SHP77 (cell line): Measurements from ENCODE around the gene ZDHHC21.

Experiments used
- DNase-seq, 2 experiments: peaks; one replicate each; lab custom pipeline; 2025; lab: John Stamatoyannopoulos, UW

Gene ZDHHC21, protein sequence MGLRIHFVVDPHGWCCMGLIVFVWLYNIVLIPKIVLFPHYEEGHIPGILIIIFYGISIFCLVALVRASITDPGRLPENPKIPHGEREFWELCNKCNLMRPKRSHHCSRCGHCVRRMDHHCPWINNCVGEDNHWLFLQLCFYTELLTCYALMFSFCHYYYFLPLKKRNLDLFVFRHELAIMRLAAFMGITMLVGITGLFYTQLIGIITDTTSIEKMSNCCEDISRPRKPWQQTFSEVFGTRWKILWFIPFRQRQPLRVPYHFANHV

DNA sequence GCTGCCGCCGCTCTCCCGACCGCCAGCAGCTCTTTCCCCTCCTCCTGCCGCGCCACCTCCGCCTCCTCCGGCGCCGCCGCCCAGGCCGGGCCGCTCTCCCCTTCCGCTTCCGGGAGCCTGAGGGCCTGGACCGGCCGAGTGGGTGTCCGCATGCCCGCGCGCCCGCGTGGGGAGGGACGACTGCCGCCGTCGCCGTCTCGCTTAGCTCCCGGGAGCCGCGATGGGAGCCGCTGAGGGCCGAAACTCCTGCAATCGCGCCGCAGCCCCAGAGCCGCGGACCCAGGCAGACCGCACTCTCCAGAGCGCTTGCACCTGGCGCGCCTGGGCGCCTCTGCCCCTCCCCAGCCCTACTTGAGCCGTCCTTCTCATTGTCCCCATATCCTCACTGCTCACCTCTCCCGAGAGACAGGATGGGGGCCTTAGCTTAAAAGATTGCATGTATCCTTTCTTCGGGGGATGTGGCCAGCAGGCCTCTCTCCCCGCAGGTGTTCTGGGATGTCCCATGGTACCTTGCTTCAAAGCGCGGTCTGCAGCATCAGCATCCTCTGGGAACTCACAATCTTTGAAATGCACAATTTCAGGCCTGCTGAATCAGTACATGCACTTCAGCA lies at the start of gene ZDHHC21:
Gene ZDHHC21, minus strand, starts transcription at position 182 of the 611 bp plus-strand sequence. CDS start 19,092 bp downstream, outside the sequence.
- DNase-seq: peak; percentile 12 to 30

DNA sequence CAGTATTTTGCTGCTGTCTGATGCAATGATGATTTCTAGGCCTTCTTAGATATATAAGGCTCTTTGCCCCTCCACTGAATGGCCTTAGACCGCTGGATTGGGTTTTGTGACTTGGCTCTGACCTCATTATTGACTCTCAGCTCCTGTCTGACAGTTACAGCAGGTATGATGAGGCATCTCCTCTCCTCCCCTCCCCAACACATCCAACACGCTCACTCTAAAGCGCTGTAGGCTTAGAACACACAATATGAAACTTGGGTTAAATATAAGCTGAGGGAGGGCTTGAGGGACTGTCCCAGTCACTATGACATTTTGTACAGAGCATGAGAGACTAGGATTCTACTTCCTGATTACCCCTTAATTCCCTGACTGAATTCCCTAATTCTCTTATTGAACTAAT lies 48.1 kb upstream of the ZDHHC21 start:
- DNase-seq: no peak

DNA sequence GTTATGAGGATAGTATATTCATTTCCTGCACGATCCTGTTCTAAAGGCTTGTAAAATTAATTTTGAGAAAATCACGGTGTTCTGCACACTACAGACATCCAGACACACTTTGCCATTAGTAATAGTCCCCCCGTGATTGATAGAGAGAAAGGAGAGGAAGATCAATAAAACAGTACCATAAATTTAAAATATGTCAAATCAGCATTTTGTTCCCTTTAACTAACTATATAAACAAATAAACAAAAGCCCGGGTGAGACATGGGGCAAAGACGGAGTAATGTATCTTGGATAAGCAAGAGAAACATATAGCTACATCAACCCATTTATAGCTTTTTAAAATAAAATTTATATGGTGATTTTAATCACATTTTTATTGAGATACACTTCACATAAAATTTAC lies 39.9 kb upstream of the ZDHHC21 start:
- DNase-seq: no peak

DNA sequence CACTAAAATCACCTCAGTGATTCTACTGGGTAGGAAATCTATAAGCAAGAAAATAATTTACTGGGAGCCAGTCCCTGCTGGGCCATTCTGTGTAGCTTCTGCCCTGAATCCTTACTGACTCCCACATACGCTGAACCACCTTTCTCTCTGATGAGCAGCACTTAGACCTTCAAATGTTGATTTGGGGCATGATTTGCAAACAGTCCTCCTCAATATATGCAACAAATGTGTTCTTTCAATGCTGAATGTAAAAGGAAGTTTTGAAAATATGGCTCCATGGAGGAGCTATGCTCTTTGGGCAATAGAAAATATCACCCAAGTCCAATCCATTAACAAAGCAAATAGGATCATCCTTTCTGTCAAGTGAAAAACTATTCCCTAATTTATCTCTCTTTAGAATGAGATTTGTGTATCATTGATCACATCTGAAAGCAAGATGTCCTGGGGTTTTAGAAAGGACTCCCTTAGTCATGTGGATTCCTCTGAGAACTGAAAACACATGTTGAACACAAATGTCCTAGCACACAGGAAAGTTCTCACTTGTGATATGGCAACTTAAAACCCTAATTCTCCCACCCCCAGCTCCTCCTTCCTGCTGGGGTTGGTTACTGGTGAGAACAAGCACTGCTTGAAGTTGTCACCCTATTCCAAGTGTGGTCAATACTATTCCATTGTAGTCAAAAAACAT lies 38.2 kb upstream of the ZDHHC21 start:
- DNase-seq: no peak

DNA sequence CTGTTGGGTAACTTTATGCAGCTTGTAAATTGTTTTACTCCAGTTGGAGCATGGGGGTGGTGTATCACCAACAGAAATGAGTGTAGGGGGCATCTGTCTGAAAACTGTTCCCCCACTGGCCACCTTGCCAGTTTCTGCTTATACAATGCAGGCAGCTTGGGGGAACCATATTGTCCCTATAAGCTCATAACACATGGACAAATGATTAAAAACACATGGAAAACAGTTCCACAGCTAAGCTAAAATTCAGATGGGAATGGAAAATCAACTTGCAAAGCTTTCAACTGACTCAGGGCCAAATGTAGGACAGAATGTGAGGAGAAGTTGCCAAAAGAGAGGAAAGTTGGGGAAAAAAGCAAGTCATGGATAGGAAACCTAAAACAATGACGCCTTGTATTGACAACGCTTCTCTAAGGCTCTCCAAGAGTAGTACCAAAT lies 37.2 kb upstream of the ZDHHC21 start:
- no peak for DNase-seq

DNA sequence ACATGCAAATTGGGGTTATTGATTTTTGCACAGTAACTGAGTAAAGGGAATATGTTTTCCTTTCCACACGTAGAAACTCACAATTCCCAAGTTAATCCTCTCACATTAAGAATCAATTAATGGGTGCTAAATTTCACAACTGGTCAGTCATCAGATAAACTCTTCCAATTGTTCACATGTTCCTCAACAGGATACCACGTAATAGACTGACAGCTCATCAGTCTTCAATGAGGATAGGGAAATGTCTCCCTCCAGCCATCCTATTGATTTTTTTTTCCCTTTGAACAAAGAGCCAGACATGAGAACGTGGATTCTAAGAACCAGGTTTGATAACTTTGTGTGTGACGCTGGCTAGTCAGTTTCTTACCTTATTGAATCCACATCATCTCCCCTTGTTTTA lies 30.1 kb upstream of the ZDHHC21 start:
- no peak for DNase-seq

DNA sequence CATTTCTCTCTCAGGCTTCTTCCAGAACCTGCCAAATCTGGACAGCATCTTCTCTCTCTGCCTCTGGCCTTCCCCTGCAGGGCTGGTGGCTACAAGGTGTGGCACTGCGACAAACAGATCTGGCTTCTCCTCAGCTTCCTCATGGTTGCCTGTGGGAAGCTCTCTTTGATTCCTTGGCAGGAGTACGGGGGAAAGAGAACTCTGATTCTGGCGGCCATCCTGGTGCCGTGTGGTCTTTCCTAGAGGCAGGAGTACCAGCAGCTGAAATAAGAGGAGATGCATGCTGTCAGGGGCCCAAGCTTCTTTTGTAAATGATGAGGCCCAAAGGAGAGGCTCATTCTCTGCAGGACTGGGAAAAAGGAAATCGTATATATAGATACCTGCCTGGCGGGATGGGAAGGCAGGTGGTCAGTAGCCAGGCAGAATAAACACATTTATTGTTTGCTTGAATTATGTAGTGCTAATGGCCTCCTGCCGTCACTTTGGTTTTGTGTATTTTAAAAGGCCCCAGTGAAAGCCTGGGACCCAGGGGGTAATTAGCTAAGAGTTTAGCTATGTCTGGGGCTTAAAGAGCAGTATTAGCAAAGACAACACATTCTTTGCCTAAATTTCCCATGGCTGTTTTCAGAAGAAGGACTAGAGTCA lies 29.3 kb upstream of the ZDHHC21 start, which contains the start of gene CER1:
Gene CER1, minus strand, starts transcription at position 343 of the 645 bp plus-strand sequence. Its CDS starts 61 bp downstream, at position 282.
- peak; percentile 4 to 55 for DNase-seq

DNA sequence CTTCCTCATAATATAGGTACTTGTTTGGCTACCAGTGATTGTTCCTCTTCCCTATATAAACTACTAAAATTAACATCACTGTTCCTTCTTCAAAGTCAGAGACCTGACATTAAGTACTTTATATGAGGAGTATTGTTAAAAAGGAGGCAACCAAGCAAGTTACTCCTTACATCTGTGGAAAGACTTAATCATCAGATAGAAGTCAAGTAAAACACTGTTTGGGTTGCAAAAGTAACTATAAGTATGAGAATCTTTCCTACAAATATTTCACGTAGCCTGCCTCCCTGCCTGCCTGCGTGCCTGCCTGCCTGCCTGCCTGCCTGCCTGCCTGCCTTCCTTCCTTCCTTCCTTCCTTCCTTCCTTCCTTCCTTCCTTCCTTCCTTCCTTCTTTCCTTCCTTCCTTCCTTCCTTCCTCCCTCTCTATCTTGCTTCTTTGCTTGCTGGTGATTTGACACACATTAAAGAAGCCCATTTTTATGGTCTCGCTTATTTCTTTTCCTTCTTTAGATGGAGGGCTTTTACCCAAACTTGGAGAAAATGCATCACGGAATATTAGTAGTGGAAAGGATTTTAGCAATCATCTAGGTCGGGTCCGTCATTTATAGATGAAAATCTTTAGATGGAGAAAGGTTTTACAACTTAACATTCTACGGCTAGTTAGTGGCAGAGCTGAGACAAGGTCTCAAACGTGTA lies 26.1 kb upstream of the ZDHHC21 start:
- DNase-seq: no peak

DNA sequence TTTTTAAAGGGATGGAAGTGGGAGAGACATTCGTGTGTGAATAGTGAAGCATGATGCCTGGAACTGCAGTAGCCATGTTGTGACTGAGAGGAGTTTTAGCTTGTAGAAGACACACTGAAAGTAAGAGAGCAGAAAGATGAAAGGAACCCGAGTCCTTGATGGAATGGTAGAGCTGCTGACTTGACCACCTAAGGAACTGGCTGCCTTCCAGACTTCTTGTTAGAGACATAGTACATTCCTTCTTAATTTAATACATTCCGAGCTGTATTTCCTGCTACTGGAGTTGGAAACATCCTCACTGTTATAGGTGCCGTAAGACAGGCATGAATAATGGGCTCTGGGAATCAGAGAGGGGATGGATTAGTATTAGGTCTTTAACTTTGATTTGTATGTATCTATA lies 21.9 kb upstream of the ZDHHC21 start:
- DNase-seq: no peak

DNA sequence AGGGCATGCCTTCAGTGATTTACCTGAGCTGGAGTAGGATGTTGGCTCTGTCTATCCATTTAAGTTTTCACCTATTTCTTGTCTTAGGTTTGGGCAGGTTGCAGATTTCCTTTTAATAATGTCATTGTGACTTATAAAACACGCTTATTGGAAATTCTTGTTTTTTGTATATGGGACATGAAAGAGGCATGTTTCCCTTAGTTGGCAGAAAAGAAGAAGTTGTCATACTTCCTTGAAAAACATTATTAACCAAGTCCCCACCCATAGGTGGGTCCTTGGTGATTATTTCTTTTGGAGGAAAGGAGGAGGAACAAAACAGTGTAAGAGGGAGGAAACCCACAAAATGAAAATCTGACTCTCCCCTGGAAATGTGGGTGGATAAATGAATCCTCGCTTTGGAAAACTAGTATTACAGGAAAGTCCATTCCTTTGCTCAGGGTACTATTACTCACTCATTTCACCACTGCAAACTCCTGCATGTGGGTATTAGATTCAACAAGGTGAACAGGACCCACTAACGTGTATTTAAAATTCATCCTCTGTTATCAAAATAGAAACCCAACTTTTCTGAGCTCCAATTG lies 20.0 kb upstream of the ZDHHC21 start:
- no peak for DNase-seq

DNA sequence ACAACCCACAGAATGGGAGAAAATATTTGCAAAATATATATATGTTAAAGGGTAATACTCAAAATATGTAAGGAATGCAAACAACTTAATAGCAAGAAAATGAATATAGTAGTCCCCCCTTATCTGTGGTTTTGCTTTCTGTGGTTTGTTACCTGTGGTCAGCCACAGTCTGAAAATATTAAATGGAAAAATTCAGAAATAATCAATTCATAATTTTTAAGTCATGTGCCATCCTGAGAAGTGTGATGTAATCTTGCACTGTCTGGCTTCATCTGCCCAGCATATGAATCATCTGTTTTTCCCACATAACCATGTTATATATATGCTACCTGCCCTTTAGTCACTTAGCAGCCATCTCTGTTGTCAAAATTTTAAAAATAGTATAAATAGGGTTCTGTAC lies 17.6 kb upstream of the ZDHHC21 start:
- no peak for DNase-seq

DNA sequence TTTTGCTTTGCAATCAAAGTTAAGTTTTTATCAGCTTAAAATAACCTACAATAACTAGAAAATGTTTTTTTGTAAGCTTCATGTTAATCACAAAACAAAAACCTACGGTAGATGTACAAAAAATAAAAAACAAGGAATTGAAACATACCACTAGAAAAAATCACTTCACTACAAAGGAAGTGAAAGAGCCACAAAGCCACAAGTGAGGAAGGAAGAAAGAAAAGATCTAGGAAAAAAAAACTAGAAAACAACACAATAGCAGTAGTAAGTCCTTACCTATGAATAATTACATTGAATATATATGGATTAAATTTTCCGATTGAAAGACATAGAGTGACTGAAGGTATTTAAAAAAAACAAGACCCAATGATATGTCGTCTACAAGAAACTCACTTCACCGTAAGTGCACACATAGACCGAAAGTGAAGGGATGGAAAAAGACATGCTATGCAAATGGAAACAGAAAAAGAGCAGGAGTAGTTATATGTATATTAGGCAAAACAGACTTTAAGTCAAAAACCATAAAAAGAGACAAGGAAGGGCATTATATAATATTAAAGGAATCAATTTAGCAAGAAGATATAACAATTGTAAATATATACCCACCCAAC lies 13.4 kb upstream of the ZDHHC21 start:
- no peak for DNase-seq

DNA sequence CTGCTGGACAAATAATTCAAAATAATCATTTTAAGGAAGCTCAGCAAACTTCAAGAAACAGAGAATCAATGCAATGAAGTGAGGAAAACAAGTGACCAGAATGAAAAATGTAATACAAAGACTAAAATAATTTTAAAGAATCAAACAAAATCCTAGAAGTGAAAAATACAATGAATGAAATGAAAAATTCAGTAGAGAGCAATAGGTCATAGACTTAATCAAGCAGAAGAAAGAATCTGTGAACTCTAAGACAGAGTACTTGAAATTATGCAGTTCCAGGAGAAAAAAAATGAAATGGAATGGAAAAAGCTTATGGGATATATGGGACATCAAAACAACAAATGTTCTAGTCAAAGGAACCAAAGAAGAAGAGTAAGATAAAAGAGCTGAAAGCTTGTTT lies 11.8 kb upstream of the ZDHHC21 start:
- DNase-seq: no peak

DNA sequence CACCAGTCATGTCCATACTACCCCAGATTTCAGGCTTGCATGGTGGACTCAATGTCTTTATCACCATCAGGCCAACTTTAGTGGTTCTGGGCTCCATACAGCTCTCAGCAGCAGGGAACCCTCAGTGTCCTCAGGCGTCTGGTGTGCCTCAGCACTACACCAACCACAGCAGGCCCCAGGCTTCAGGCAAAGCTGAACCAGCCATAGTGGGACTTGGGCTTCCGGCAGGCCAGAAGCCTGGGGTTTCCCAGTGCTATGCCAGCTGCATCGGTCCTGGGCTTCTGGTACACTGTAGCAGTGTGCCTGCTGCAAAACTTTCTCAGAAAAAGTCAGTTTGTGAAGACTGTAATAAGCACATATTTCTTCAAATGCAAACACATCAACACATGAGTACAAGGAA lies 11.0 kb upstream of the ZDHHC21 start:
- no peak for DNase-seq

DNA sequence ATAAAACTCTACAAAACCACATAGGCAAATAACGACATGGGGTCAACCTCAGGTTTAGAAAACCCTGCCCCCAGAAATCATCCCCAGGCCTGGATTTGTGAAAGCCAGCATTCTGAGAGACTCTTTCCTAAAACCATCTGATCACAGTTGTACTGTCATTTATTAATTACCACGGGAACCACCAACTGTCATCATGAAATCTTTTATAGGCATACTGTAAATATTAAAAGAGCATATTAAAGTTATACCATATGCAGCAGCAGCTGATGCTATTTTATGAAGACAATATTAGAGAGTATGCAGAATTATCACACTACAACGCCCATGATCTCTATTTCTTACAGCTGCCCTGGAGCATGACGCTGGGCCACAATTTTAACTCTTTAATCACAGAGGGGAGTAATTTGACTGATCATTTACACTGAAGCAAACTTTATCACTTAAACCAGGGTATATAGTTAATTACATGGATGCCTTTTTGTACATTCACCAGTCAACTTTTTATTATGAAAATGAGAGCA lies 9.0 kb upstream of the ZDHHC21 start:
- DNase-seq: no peak

DNA sequence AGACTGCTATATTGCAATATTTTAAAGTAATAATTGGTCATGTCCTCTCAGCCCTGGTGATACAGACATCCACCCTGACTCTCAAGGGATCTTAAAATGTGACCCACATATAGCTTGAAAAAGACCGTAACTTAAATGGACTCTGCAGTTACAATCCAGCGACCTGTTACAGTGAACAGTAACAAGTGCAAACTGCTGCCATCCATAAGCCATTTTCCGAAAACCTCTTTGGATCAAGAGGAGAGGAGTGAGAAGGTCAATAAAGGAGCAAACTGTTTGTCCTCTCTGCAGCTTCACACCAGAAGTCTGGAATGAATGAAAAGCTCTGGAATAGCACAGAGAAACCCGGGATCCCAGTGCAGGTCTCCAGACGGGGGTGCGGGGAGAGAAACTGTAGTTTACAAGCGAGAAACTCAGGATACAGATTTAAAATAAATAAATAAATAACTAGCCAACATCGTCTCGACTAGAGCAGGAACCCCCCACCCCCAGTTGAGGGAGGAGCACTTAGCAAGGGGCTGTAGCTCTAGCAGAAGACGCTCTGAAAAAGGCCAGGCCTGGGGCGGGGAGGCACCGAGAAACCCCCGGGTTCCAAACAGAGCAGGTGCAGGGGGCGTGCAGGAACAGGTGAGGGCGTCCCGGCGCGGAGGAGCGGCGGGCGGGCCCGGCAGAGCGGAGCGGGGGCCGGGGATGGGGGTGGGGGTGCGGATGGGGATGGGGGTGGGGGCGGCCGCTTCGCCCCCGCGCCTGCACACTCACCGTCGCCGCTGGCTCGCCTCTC lies 572 bp downstream of the ZDHHC21 start:
- no peak for DNase-seq

DNA sequence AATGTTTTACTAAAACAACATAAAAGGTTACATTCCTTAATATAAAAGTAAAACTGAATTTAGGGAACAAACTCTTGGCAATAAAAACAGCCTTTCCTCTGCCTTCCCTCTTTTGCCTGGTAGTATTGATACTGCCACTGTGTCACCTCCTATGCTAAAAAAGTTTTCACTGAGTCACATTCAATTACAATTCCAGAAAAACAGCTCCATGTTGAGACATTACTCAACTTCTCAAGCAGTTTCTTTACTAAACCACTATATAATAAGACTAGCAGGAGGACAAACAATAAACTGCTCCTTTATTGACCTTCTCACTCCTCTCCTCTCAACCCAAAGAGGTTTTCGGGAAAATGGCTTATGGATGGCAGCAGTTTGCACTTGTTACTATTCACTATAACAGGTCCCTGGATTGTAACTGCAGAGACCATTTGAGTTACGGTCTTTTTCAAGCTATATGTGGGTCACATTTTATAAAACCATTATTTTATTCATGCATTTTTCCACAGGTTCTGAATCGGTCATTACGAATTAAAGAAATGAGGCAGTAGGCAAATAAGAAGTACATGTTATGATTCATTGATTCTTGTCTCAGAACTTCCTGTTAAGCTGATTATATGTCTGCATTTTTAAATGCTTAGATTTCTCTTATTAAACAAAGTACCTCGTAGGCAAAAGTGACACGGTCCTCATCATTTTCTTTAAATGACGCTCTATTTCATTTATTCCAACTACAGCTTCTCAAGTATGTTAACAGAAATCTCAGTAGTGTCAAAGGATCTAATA lies 2.1 kb downstream of the ZDHHC21 start:
- DNase-seq: no peak

DNA sequence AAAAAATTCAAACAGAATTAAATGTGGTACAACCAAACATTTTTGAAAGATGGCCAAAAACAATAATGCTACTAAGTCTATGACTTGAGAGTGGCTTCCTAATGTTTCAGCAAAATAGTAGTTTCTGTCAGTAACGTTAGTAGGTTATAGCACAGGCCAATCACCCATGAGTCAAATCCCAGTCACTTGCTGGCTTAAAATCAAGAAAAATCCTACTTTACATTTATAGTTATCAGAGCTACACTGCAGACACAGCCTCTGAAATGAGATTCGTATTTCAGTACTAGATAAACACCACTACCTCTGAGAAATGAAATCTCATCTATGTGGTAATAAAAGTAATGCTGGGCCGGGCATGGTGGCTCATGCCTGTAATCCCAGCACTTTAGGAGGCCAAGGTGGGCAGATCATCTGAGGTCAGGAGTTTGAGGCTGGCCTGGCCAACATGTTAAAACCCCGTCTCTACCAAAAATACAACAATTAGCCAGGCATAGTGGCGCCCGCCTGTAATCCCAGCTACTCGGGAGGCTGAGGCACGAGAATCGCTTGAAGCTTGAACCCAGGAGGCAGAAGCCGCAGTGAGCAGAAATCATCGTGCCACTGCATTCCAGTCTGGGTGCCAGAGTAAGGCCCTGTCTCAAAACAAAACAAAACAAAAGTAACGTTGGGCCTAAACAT lies 6.1 kb downstream of the ZDHHC21 start:
- DNase-seq: no peak

DNA sequence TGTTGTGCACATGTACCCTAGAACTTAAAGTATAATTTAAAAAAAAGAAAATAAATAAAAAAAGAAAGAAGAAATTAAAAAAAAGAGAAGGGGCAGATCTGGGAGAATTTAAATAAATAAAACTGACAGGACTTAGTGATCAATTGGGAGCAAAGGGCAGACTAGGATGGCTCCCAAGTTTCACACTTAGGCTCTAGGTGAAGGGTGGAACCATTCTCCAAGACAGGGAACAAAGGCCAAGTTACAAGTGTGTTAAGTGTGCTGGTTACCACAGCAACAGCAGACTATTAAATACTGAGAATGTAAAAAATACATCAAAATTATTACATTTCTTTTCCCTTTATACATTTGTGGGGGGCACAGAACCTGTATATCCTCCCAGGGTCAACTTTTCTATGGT lies 7.1 kb downstream of the ZDHHC21 start:
- no peak for DNase-seq
